Panc1 (cell line): Measurements from ENCODE around the gene AHNAK.

Experiments
- POLR2AphosphoS5 ChIP-seq: IDR thresholded peaks from 2 replicates; pipeline ENCODE4 v1.6.1; 2012; ENCODE audit warnings: mild to moderate bottlenecking, low read depth, low read length, moderate library complexity
- TCF7L2 ChIP-seq: IDR thresholded peaks from 2 replicates; pipeline ENCODE4 v1.6.1; 2011; ENCODE audit warnings: mild to moderate bottlenecking, low read depth, low read length, inconsistent platforms
- TF ChIP-seq, protein P1 (sequence below): fragments of 450-650 bp; IDR thresholded peaks from 2 replicates; pipeline ENCODE4 v1.5.1; 2017; ENCODE audit warnings: mild to moderate bottlenecking
- TF ChIP-seq, protein P2 (sequence below), 2 experiments: IDR thresholded peaks; 2 replicates each; pipeline ENCODE4 v1.6.1; 2011 to 2012; ENCODE audit warnings: low read depth in 2 of 2, control low read depth in 1 of 2, low read length in 1 of 2, mild to moderate bottlenecking in 1 of 2, moderate library complexity in 1 of 2; ENCODE audit not compliant: insufficient read depth in 1 of 2

DNA sequence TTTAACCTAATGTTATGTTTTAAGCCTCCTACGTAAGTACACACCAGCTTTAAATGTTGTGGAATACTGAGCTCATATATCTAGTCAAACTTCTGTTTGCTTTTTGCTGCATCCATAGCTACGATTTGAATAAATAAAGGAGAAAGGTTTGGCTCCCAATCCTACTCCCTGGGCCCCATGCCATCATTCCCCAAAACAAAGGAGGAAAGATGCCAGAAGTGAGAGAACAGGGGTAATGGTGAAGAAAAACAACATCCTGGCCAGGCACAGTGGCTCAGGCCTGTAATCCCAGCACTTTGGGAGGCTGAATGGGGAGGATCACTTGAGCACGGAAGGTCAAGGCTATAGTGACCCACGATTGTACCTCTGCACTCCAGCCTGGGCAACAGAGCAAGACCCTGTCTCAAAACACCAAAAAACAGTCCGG lies 101.3 kb downstream of the AHNAK start:
- TF ChIP-seq, protein P1, sequence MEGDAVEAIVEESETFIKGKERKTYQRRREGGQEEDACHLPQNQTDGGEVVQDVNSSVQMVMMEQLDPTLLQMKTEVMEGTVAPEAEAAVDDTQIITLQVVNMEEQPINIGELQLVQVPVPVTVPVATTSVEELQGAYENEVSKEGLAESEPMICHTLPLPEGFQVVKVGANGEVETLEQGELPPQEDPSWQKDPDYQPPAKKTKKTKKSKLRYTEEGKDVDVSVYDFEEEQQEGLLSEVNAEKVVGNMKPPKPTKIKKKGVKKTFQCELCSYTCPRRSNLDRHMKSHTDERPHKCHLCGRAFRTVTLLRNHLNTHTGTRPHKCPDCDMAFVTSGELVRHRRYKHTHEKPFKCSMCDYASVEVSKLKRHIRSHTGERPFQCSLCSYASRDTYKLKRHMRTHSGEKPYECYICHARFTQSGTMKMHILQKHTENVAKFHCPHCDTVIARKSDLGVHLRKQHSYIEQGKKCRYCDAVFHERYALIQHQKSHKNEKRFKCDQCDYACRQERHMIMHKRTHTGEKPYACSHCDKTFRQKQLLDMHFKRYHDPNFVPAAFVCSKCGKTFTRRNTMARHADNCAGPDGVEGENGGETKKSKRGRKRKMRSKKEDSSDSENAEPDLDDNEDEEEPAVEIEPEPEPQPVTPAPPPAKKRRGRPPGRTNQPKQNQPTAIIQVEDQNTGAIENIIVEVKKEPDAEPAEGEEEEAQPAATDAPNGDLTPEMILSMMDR, result no peak
- TF ChIP-seq TCF7L2 (no peak), POLR2AphosphoS5 (no peak)
- TF ChIP-seq, protein P2, sequence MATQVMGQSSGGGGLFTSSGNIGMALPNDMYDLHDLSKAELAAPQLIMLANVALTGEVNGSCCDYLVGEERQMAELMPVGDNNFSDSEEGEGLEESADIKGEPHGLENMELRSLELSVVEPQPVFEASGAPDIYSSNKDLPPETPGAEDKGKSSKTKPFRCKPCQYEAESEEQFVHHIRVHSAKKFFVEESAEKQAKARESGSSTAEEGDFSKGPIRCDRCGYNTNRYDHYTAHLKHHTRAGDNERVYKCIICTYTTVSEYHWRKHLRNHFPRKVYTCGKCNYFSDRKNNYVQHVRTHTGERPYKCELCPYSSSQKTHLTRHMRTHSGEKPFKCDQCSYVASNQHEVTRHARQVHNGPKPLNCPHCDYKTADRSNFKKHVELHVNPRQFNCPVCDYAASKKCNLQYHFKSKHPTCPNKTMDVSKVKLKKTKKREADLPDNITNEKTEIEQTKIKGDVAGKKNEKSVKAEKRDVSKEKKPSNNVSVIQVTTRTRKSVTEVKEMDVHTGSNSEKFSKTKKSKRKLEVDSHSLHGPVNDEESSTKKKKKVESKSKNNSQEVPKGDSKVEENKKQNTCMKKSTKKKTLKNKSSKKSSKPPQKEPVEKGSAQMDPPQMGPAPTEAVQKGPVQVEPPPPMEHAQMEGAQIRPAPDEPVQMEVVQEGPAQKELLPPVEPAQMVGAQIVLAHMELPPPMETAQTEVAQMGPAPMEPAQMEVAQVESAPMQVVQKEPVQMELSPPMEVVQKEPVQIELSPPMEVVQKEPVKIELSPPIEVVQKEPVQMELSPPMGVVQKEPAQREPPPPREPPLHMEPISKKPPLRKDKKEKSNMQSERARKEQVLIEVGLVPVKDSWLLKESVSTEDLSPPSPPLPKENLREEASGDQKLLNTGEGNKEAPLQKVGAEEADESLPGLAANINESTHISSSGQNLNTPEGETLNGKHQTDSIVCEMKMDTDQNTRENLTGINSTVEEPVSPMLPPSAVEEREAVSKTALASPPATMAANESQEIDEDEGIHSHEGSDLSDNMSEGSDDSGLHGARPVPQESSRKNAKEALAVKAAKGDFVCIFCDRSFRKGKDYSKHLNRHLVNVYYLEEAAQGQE (IDR thresholded peaks at IDR 0.05; ENCODE audit: insufficient read depth in 1 of 2, low read depth in 2 of 2, low read length in 1 of 2), result no peak
